Activated T-helper 1 cell treated with anti-CD3 and anti-CD28 coated beads, Interleukin-12 subunit alpha, Interleukin-12 subunit beta, Interleukin-2, Interleukin-4 antibody, amounts not matched to agents 30 ng/mL and 10 ng/mL and 1 ng/mL, durations not matched to agents 14 hours and 24 hours and 36 hours (primary cell): ENCODE measurements around the gene INSYN2B. TPM values are rescaled to one million over a fixed set of nuclear protein-coding genes. Genes with fewer than 3 reads are reported as not detected.
"Not testable (repeated sequence)": the region's sequence is repeated elsewhere in the genome, so short reads cannot be mapped to it uniquely, and the experiment has no call there.

Source experiments
- DNase-seq: peaks from one replicate; pipeline ENCODE4 v3.0.0; 2021; ENCODE audit warnings: low spot score
- H3K27ac Mint-ChIP-seq: one replicate; pipeline ENCODE4 v1.8.0; 2021; ENCODE audit warnings: mild to moderate bottlenecking, mixed read lengths
- H3K27me3 Mint-ChIP-seq: one replicate; pipeline ENCODE4 v1.8.0; 2022; ENCODE audit warnings: mild to moderate bottlenecking, moderate library complexity, mixed read lengths; ENCODE audit not compliant: insufficient read depth
- H3K36me3 Mint-ChIP-seq: one replicate; pipeline ENCODE4 v1.8.0; 2021; ENCODE audit warnings: low read depth, mixed read lengths
- H3K4me1 Mint-ChIP-seq: one replicate; pipeline ENCODE4 v1.8.0; 2021; ENCODE audit warnings: low read depth, mixed read lengths
- H3K4me3 Mint-ChIP-seq: one replicate; pipeline ENCODE4 v1.8.0; 2021; ENCODE audit warnings: mild to moderate bottlenecking, moderate library complexity, mixed read lengths
- H3K9me3 Mint-ChIP-seq: one replicate; pipeline ENCODE4 v1.8.0; 2021; ENCODE audit warnings: mixed read lengths
- intact Hi-C: fragments of 100-400 bp; cut with micrococcal nuclease; formaldehyde crosslinking; loops from one replicate; pipeline ENCODE4 v1.15.1; 2024
- total RNA-seq: library from RNA; stranded (reverse); gene quantifications from 2 replicates; pipeline ENCODE4 v1.2.3, GENCODE V29; 2022

Gene INSYN2B
- total RNA-seq, 1 donor from 2014 or later = not detected

DNA sequence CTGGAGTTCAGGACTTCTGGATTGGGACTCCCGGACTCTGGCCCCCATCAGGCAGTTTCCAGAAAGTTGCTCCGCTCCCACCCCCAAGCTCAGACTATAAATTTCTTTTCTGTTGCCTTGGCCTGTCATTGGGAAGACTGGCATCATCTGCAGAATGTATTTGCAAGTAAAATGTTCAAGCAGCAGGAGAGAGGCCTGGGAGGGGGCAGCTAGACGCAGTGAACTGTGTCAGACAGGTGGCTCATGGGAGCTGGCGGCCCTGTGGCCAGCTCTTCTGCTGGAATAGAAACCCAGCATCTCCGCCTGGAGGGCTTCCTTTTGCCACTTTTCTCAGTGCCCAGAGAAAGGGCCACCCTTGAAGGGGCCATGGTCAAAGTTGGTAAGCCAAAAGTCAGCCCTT lies 16.0 kb downstream of the INSYN2B start:
- intact Hi-C loops = no loop called here
- Mint-ChIP-seq H3K4me1 (no peaks in the 10 kb centered on the region), H3K9me3 (no peaks in the 10 kb centered on the region), H3K27me3 (no peaks in the 10 kb centered on the region), H3K4me3 (no peak overlapping the region), H3K27ac (no peak overlapping the region), H3K36me3 (peaks cover 5% of the 10 kb centered on the region)
- DNase-seq = no peak

GRCh38 chr5:169960659-169961058 lies 19.6 kb downstream of the INSYN2B start:
- H3K9me3 Mint-ChIP-seq = no peaks in the 10 kb centered on the region
- intact Hi-C loops = no loop called here
- DNase-seq = no peak
- H3K27me3 Mint-ChIP-seq = no peaks in the 10 kb centered on the region
- H3K4me3 Mint-ChIP-seq = no peak overlapping the region
- H3K27ac Mint-ChIP-seq = no peak overlapping the region
- peaks cover 5% of the 10 kb centered on the region for H3K36me3 Mint-ChIP-seq
- no peaks in the 10 kb centered on the region for H3K4me1 Mint-ChIP-seq

- no peaks in the 10 kb centered on the region for H3K4me1 Mint-ChIP-seq
- no peak overlapping the region for H3K27ac Mint-ChIP-seq
- DNase-seq = no peak
- intact Hi-C loops = no loop called here
- peaks cover 5% of the 10 kb centered on the region for H3K36me3 Mint-ChIP-seq
- no peaks in the 10 kb centered on the region for H3K27me3 Mint-ChIP-seq
- H3K4me3 Mint-ChIP-seq = no peak overlapping the region
- H3K9me3 Mint-ChIP-seq = no peaks in the 10 kb centered on the region
Observed at GRCh38 chr5:169958278-169958677, 22.0 kb downstream of the INSYN2B start.

DNA sequence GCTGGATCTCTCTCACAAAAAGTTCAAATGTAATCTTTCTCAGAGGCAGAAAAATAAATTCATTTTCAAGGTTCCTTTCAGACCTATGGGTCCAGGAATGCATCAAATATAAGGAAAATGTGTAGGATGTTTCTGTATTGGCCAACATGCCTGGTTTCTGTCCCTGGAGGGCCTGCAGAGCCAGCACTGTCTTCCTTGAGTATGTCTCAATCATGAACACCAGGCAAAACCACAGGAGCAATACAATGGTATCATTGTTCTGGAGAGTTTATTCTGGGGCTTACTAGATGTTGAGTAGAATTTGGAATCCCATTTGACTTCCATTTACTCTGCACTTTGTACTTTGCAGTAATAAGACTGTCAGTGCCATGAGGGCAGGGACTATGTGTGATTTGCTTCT lies 23.5 kb downstream of the INSYN2B start:
- Mint-ChIP-seq H3K36me3 (peaks cover 7% of the 10 kb centered on the region), H3K9me3 (no peaks in the 10 kb centered on the region), H3K27me3 (no peaks in the 10 kb centered on the region), H3K4me3 (no peak overlapping the region), H3K27ac (no peak overlapping the region), H3K4me1 (no peaks in the 10 kb centered on the region)
- DNase-seq = no peak
- intact Hi-C loops = no loop called here

- H3K27me3 Mint-ChIP-seq = no peaks in the 10 kb centered on the region
- intact Hi-C loops = no loop called here
- peaks cover 13% of the 10 kb centered on the region for H3K36me3 Mint-ChIP-seq
- no peak overlapping the region for H3K27ac Mint-ChIP-seq
- H3K4me3 Mint-ChIP-seq = no peak overlapping the region
- no peaks in the 10 kb centered on the region for H3K9me3 Mint-ChIP-seq
- DNase-seq = no peak
- H3K4me1 Mint-ChIP-seq = no peaks in the 10 kb centered on the region
Observed at GRCh38 chr5:169956126-169956525, 24.2 kb downstream of the INSYN2B start.

DNA sequence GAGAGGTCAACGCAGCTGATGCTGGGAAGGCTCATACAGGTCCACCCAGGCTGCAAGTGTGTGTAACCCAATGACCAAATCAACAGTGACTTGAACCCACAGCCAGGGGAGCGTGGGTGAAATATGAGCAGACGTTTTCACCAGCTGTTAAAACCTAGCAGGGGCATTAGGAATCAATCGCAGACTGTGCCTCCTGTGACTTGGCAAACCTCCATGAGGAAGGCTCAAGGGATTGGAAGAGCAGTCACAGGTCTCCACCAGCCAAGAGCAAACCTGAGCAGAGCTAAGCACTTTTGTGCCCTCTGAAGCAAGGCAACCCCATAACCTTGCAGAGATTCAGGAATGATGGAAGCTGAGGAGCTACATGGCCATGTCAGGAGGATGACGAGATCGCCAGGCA lies 25.5 kb downstream of the INSYN2B start:
- intact Hi-C loops = no loop called here
- no peak for DNase-seq
- Mint-ChIP-seq H3K4me3 (no peak overlapping the region), H3K27me3 (no peaks in the 10 kb centered on the region), H3K36me3 (peaks cover 24% of the 10 kb centered on the region), H3K9me3 (no peaks in the 10 kb centered on the region), H3K4me1 (no peaks in the 10 kb centered on the region), H3K27ac (no peak overlapping the region)

GRCh38 chr5:169953196-169953595 lies 27.1 kb downstream of the INSYN2B start:
- H3K9me3 Mint-ChIP-seq, H3K4me1 Mint-ChIP-seq, DNase-seq, H3K4me3 Mint-ChIP-seq, H3K27me3 Mint-ChIP-seq, H3K27ac Mint-ChIP-seq, intact Hi-C loops: not testable (repeated sequence)
- H3K36me3 Mint-ChIP-seq = peaks cover 30% of the 10 kb centered on the region

- H3K27me3 Mint-ChIP-seq = no peaks in the 10 kb centered on the region
- H3K4me3 Mint-ChIP-seq = no peak overlapping the region
- H3K4me1 Mint-ChIP-seq = peaks cover 7% of the 10 kb centered on the region
- no peak overlapping the region for H3K27ac Mint-ChIP-seq
- no peak for DNase-seq
- H3K36me3 Mint-ChIP-seq = peaks cover 30% of the 10 kb centered on the region
- intact Hi-C loops = no loop called here
- peaks cover 6% of the 10 kb centered on the region for H3K9me3 Mint-ChIP-seq
Observed at GRCh38 chr5:169950333-169950732, 30.0 kb downstream of the INSYN2B start.

DNA sequence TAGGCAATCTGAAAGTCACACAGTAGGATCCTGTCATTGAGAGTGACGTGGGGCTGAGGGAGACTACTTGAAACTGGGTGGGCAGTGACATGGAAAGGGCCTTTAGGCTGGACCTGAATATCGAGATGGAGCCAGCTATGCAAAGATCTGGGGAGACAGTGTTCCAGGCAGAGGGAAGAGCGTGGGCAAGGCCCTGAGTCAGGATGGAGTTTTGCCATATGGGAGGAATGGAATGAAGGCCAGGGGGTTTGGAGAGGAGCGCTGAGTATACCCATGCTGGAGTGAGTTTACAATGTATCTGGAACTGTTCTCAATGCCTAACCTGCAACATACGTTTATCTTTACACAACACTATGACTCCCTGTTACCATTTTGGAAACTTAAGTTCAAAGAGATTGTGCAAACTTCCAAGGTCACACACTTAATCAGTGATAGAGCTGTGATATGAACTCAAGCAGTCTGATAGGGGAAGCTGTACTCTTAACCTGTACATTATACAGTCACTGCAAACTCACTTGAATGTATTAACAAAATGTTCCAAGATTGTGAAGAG lies 33.5 kb downstream of the INSYN2B start:
- no peak overlapping the region for H3K27ac Mint-ChIP-seq
- no peaks in the 10 kb centered on the region for H3K27me3 Mint-ChIP-seq
- H3K4me3 Mint-ChIP-seq = no peak overlapping the region
- peaks cover 6% of the 10 kb centered on the region for H3K9me3 Mint-ChIP-seq
- H3K36me3 Mint-ChIP-seq = peaks cover 25% of the 10 kb centered on the region
- intact Hi-C loops = no loop called here
- H3K4me1 Mint-ChIP-seq = peaks cover 11% of the 10 kb centered on the region
- no peak for DNase-seq

DNA sequence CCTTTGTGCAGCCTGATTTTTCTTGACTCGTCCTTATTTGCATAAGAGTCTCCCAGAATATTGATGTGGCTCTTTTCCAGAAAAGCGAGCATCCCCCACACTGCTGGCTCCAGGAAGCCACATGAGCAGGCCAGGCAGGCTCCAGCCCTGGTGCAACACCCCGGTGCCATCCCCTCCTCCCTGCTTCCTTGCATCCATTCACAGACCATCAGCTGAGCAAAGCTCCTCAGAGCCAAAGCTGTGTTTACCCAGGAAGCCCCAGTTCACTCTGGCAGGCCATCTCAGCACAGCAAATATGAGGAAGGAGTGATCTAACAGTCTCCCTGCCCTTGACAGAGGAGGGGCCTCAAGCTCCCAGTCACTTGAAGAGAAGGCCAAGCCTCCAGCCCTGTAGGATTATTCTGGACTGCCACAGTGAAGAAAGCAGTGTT lies 34.4 kb downstream of the INSYN2B start:
- intact Hi-C loops = no loop called here
- Mint-ChIP-seq H3K27me3 (no peaks in the 10 kb centered on the region), H3K4me3 (no peak overlapping the region), H3K9me3 (peaks cover 6% of the 10 kb centered on the region), H3K4me1 (peaks cover 12% of the 10 kb centered on the region), H3K36me3 (peaks cover 18% of the 10 kb centered on the region), H3K27ac (no peak overlapping the region)
- DNase-seq = no peak

DNA sequence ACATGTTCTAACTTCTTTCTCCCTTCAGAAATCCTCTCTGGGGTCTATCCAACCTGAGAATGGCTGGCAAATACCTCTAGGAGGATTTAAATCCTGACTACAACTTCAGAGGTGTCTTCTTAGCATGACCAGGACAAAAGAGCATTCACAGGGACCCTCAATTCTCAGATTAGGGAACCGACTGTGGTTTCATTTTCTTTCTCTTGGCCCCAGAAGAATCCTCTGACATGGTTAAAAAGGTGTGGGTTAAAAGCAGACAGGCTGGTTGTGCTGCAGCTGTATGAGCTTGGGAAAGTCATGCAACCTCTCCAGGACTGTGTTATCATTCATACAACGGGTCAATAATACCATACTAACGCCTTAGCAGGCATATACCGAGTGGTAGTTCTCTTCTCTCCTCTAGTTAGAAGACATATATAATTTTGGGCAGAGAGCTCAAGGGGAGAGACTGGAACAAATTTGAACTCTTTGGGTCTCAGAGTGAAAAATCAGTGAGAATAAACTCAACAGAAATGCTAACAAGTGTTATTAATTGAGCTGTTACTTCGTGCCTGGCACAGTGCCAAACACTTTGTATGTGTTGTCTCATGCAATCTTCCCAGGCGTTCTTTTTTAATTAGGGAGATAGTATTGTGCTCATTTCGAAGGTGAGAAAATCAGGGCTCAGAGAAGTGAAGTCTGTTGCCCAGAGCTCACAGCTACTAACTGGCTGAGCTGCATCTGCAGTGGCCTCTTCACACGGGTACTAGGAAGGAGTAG lies 35.2 kb downstream of the INSYN2B start:
- Mint-ChIP-seq H3K27me3 (no peaks in the 10 kb centered on the region), H3K36me3 (peaks cover 14% of the 10 kb centered on the region), H3K27ac (peak overlapping the region; percentile 43), H3K4me1 (peaks cover 12% of the 10 kb centered on the region), H3K9me3 (peaks cover 6% of the 10 kb centered on the region), H3K4me3 (no peak overlapping the region)
- intact Hi-C loops = no loop called here
- no peak for DNase-seq

- Mint-ChIP-seq H3K4me3 (no peak overlapping the region), H3K27me3 (no peaks in the 10 kb centered on the region), H3K27ac (no peak overlapping the region), H3K9me3 (peaks cover 2% of the 10 kb centered on the region), H3K36me3 (peaks cover 9% of the 10 kb centered on the region), H3K4me1 (peaks cover 12% of the 10 kb centered on the region)
- intact Hi-C loops = no loop called here
- no peak for DNase-seq
Observed at GRCh38 chr5:169944115-169944514, 36.2 kb downstream of the INSYN2B start.

GRCh38 chr5:169943026-169943425 lies 37.3 kb downstream of the INSYN2B start:
- Mint-ChIP-seq H3K36me3 (peaks cover 7% of the 10 kb centered on the region), H3K27ac (no peak overlapping the region), H3K27me3 (no peaks in the 10 kb centered on the region), H3K4me3 (no peak overlapping the region), H3K9me3 (no peaks in the 10 kb centered on the region), H3K4me1 (peaks cover 12% of the 10 kb centered on the region)
- intact Hi-C loops = no loop called here
- DNase-seq = no peak
